ENCODE measurements around the gene ACTN2.

DNA sequence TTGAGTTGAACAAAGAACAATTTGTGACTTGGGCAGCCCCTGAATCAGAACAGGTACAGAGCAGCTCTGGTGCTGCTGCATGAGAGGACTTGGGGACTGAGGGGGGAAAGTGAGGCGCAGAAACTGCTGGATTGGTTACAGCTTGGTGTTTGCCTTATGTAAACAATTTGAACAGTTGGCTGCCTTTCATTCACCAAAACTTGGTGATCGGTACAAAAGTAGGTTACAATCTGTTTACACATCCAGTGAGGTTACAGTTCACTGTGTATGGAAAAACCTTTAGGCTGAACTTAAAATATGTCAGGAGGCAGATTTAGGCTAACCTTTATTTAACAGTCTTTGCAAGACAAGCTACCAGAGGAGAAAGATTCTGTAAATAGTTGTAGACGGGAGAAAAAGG is 80.2 kb downstream of the ACTN2 start:
- TF ChIP-seq, protein P1, sequence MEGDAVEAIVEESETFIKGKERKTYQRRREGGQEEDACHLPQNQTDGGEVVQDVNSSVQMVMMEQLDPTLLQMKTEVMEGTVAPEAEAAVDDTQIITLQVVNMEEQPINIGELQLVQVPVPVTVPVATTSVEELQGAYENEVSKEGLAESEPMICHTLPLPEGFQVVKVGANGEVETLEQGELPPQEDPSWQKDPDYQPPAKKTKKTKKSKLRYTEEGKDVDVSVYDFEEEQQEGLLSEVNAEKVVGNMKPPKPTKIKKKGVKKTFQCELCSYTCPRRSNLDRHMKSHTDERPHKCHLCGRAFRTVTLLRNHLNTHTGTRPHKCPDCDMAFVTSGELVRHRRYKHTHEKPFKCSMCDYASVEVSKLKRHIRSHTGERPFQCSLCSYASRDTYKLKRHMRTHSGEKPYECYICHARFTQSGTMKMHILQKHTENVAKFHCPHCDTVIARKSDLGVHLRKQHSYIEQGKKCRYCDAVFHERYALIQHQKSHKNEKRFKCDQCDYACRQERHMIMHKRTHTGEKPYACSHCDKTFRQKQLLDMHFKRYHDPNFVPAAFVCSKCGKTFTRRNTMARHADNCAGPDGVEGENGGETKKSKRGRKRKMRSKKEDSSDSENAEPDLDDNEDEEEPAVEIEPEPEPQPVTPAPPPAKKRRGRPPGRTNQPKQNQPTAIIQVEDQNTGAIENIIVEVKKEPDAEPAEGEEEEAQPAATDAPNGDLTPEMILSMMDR (IDR thresholded peaks at IDR 0.05; ENCODE audit: low read depth, low read length): no peak
- no peak for TF ChIP-seq EZH2phosphoT487 (IDR thresholded peaks at IDR 0.05; ENCODE audit: low read depth)
